Activated T-helper 1 cell treated with anti-CD3 and anti-CD28 coated beads, Interleukin-12 subunit alpha, Interleukin-12 subunit beta, Interleukin-2, Interleukin-4 antibody, amounts not matched to agents 30 ng/mL and 10 ng/mL and 1 ng/mL, durations not matched to agents 14 hours and 24 hours and 36 hours (primary cell): ENCODE measurements around the gene DGKQ. TPM values are rescaled to one million over a fixed set of nuclear protein-coding genes. Genes with fewer than 3 reads are reported as not detected.

Experiments
- DNase-seq: peaks from one replicate; pipeline ENCODE4 v3.0.0; 2021; ENCODE audit warnings: low spot score
- H3K27ac Mint-ChIP-seq: one replicate; pipeline ENCODE4 v1.8.0; 2021; ENCODE audit warnings: mild to moderate bottlenecking, mixed read lengths
- H3K27me3 Mint-ChIP-seq: one replicate; pipeline ENCODE4 v1.8.0; 2022; ENCODE audit warnings: mild to moderate bottlenecking, moderate library complexity, mixed read lengths; ENCODE audit not compliant: insufficient read depth
- H3K36me3 Mint-ChIP-seq: one replicate; pipeline ENCODE4 v1.8.0; 2021; ENCODE audit warnings: low read depth, mixed read lengths
- H3K4me1 Mint-ChIP-seq: one replicate; pipeline ENCODE4 v1.8.0; 2021; ENCODE audit warnings: low read depth, mixed read lengths
- H3K4me3 Mint-ChIP-seq: one replicate; pipeline ENCODE4 v1.8.0; 2021; ENCODE audit warnings: mild to moderate bottlenecking, moderate library complexity, mixed read lengths
- H3K9me3 Mint-ChIP-seq: one replicate; pipeline ENCODE4 v1.8.0; 2021; ENCODE audit warnings: mixed read lengths
- intact Hi-C: fragments of 100-400 bp; cut with micrococcal nuclease; formaldehyde crosslinking; loops from one replicate; pipeline ENCODE4 v1.15.1; 2024
- total RNA-seq: library from RNA; stranded (reverse); gene quantifications from 2 replicates; pipeline ENCODE4 v1.2.3, GENCODE V29; 2022

The DGKQ gene
- total RNA-seq, 1 donor from 2014 or later: 17.8 TPM

DNA sequence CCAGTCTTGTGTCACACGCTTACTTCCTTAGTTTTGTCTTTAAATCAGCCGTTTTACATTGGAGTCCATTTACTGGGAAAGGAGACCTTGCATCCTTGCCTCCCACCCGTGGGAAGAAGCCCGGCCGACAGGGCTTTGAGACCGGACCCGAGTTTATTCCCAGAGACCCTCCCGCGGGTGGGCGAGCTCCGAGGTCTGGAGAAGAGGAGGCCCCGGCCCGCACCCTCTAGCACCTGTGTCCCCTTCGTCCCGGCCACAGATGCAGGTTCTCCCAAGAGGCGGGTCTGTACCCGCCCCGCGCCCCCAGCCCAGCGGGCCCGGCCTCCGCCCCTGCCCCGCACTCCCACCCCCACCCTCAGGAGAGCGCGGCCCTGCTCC is 23.6 kb upstream of the DGKQ start:
- intact Hi-C loops: no loop called here
- Mint-ChIP-seq H3K9me3 (no peaks in the 10 kb centered on the region), H3K4me3 (no peak overlapping the region), H3K4me1 (no peaks in the 10 kb centered on the region), H3K27ac (no peak overlapping the region), H3K27me3 (peaks cover 34% of the 10 kb centered on the region), H3K36me3 (no peaks in the 10 kb centered on the region)
- DNase-seq: no peak

DNA sequence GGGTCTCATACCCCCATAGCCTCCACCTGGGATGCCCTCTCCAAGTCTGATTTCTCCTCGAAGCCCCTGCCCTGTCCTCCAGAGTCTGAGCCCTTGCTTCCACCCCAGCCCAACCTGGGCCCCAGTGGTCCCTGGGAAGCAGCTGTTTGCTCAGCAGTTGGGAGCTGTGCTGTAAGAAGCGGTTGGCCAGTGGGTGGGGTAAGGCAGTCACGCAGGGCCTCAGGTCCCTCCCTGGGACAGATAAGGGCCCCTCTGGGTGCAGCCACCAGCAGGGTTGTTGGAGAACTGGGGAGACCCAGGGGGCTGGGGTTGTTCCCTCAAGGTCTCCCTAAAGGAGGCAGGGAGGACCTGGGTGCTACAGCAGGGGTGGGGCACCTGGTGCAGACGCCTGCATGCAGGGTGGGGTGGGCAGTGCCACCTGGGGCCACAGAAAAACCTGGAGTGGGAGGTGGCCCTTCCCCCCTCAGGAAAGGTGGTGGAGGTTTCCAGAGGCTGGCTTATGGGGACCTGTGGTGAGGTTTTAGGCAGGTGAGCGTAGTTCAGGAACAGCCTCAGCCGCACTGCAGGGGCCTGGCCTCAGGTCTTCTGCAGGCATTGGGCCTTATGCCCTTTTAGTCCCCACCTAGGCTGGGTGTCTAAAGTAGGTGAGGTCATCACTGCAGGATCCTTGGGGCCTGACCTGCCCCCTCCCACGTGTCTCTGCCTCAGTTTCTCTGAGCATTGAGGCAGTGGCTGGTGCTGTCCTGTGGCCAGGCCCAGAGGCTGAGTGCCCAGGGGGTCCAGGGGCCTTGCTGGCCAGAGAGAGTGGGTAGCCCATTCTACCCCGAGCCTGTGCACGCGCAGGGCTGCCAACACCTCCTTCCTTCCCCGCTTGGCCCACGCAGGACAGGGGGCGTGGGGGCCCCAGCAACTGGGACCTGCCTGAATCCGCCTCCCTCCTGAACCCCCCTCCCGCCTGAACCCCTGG is 22.9 kb upstream of the DGKQ start:
- no peak overlapping the region for H3K27ac Mint-ChIP-seq
- intact Hi-C loops: no loop called here
- H3K27me3 Mint-ChIP-seq: peaks cover 34% of the 10 kb centered on the region
- no peak for DNase-seq
- no peak overlapping the region for H3K4me3 Mint-ChIP-seq
- no peaks in the 10 kb centered on the region for H3K4me1 Mint-ChIP-seq
- H3K36me3 Mint-ChIP-seq: no peaks in the 10 kb centered on the region
- H3K9me3 Mint-ChIP-seq: no peaks in the 10 kb centered on the region

DNA sequence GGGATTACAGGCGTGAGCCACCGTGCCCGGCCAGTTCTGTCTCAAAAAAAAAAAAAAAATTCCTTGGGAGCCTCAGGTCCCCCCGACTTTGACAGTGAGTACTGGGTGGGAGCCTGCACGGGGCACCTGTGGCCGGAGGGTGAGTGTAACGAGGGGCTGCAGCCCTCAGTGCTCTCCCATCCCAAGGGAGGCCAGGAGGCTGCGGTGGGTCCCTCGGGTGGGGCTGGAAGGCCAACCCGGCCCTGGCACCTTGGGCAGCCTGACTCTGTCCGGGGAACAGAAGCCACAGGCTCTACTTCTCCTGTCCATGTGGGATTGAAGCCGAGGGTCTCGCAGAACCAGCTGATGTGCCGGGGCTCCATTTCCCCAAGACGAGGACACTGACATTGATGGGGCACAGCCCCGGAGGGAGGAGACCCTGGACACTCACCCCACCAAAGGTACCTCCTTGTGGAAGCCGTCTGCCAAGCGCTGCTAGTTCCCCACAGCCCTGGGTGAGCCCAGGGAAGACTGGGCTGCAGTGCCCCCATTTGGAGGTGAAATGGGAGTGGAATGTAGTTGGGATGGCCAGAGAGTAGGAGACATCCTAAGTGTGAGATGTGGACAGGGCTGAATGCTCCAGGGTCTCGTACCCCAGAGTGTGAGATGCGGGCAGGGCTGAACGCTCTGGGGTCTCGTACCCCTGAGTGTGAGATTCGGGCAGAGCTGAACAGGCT is 22.1 kb upstream of the DGKQ start:
- intact Hi-C loops: no loop called here
- no peaks in the 10 kb centered on the region for H3K9me3 Mint-ChIP-seq
- DNase-seq: no peak
- no peak overlapping the region for H3K4me3 Mint-ChIP-seq
- peaks cover 32% of the 10 kb centered on the region for H3K27me3 Mint-ChIP-seq
- H3K27ac Mint-ChIP-seq: no peak overlapping the region
- H3K36me3 Mint-ChIP-seq: no peaks in the 10 kb centered on the region
- no peaks in the 10 kb centered on the region for H3K4me1 Mint-ChIP-seq

DNA sequence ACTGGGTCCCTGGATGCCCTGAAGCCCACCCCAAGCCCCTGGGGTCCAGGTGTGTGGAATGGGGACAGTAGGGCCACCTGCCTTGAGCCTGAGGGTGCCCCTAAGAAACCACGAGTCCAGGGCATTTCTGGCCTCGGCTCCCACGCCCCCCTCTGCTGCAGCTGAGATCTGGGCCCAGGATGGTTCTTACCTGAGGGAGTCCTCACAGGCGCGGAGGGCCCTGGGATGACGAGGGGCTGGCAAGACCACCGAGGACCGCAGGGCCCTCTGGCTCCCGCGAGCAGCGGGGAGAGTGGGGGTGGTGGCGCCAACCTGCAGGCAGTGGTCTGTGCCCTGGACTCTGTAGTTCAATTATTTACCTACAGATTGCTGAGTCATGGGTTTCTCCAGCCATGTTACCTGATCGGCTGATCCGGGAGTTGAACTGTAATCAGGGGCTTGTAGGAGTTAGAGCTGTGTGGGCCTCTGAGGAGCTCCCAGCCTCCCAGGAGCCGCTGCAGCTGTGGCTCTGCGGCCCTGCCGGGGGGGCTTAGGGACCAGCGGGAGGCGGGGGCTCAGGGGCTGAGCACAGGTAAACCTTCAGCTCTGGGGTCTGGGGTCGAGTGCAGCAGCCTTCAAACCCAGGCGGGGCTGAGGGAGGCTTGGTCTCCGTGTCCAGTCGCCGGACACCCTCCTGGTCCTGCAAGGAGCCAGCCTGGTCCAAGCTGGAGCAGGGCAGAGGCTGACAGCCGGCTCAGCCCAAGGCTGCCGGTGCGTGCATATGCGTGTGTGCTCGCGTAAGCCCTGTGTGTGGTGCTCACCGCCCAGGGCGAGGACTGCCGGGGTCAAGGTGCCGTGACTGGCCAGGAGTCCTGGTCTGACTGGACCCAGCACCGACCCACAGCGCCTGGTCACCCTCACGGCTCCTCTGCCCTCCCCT is 20.0 kb upstream of the DGKQ start, which contains the start of gene SLC26A1:
SLC26A1 (minus strand) TSS at position 294 of the 919 bp plus-strand sequence. CDS start 1,701 bp downstream, outside the sequence.
- Mint-ChIP-seq H3K4me1 (no peaks in the 10 kb centered on the region), H3K27me3 (peaks cover 21% of the 10 kb centered on the region), H3K4me3 (no peak within 1 kb of the TSS), H3K27ac (no peak within 1 kb of the TSS), H3K36me3 (no peaks in the 10 kb centered on the region), H3K9me3 (no peaks in the 10 kb centered on the region)
- intact Hi-C loops: no loop called here
- no peak for DNase-seq

DNA sequence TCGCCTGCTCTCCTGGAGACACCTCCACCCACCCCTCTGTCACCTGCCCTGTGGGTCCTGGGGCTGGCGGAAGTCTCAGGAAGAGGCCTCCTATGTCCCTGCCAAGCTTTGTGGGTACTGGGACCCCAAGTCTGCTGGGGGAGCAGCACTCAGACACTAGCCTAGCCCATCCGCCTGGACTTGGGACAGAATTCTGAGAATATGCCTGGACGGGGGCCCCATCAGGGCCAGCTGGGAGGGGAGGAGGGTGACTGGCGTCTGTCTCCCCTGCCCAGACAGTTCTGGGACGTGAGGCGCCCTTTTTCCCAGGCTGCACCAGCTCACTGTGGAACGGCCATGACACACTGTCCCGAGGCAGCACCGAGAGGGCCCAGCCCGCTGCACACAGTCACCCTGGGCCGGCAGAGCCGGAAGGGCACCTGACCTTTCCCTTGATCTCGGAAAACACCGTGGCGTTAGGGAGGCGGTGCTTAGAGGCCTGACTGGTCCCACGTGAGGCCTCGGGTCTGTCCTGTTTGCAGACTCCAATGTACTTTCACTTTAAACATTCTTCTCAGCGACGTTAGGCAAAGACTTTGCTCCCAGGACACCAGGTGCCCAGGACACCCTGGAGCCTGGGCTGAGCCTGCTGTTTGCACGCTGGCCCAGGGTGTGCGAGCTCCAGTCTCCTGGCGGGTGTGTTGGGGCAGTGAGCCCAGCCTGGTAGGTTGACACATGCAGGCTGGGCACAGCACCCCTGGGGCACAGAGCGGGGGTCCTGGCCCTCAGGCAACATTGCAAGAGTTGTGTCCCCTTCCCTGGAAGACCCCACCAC is 19.1 kb upstream of the DGKQ start:
- Mint-ChIP-seq H3K9me3 (no peaks in the 10 kb centered on the region), H3K4me3 (no peak overlapping the region), H3K36me3 (no peaks in the 10 kb centered on the region), H3K4me1 (no peaks in the 10 kb centered on the region), H3K27ac (no peak overlapping the region), H3K27me3 (peaks cover 14% of the 10 kb centered on the region)
- intact Hi-C loops: no loop called here
- DNase-seq: no peak

- Mint-ChIP-seq H3K4me3 (no peak overlapping the region), H3K36me3 (no peaks in the 10 kb centered on the region), H3K27me3 (peaks cover 11% of the 10 kb centered on the region), H3K27ac (no peak overlapping the region), H3K9me3 (no peaks in the 10 kb centered on the region), H3K4me1 (no peaks in the 10 kb centered on the region)
- no peak for DNase-seq
- intact Hi-C loops: no loop called here
These were observed 18.3 kb upstream of the DGKQ start for GRCh38 chr4:991451-992296.

DNA sequence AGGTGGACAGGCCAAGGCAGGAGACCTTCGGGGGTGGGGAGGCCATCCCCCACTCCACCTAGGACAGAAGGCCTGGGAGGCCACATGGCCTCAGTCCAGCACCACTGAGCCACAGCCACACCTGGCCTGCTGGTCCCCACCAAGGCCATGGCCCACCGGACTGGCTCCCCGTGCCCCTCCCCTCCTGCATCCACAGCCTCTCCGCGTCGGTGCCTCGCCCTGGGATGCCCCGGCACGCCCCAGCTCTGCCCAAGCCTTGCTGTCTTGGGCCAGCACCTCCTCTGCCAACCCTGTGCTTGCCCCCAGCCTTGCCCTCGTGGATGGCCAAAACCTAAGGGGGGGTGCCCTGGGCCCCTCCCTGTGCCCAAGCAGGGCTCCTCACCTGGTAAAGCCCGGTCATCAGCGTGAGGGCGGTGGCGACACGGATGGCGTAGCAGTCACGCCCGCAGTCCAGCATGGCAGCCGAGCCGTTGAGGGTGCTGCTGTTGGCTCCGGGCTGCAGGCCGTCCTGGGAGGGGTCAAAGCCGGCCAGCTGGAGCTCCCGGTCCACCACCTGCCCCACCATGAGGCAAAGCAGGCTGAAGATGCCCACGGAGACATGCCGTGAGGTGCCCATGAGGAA is 17.5 kb upstream of the DGKQ start:
- Mint-ChIP-seq H3K27me3 (peaks cover 3% of the 10 kb centered on the region), H3K4me3 (no peak overlapping the region), H3K9me3 (no peaks in the 10 kb centered on the region), H3K36me3 (no peaks in the 10 kb centered on the region), H3K4me1 (peaks cover 8% of the 10 kb centered on the region), H3K27ac (no peak overlapping the region)
- intact Hi-C loops: no loop called here
- DNase-seq: no peak

DNA sequence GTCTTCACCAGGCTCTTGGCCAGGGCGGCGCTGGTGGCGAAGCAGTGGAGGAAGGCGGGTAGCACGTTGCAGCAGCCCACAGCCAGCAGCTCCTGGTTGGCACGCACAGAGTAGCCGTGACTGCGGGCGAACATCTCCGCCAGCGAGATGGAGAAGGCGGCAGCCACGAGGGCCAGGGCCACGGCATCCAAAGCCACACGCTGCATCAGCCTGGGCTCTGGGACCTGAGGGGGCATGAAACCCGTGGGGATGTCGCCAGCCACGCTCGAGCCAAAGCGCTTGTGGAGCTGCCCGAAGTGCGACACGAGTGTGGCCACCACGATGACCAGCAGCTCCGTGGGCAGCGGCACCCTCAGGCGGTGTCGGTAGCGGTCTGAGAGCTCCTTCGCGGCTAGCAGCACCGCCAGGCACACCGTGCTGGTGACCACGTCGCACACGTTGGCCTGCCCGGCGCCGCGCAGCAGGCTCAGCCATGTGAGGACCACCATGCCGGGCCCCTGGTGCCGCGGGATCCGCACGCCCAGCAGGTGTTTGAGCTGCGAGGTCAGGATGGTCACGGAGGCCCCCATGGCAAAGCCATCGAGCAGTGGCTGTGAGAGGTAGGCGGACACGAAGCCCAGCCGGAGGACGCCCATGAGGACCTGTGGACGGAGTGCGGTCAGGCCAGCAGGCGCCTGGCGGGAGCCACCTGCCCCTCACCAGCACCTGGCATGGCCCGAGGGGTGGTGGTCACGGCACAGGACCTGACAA is 16.5 kb upstream of the DGKQ start:
- H3K27ac Mint-ChIP-seq: no peak overlapping the region
- intact Hi-C loops: loop anchor here (5.0 to 10.0 kb wide), 2 partner anchors 388 to 745 kb away; no protein-coding TSS in a partner anchor
- H3K4me1 Mint-ChIP-seq: peaks cover 15% of the 10 kb centered on the region
- DNase-seq: no peak
- H3K36me3 Mint-ChIP-seq: no peaks in the 10 kb centered on the region
- H3K4me3 Mint-ChIP-seq: no peak overlapping the region
- H3K9me3 Mint-ChIP-seq: no peaks in the 10 kb centered on the region
- H3K27me3 Mint-ChIP-seq: no peaks in the 10 kb centered on the region

- intact Hi-C loops: loop anchor here (5.0 to 10.0 kb wide), 2 partner anchors 387 to 744 kb away; no protein-coding TSS in a partner anchor
- DNase-seq: no peak
- Mint-ChIP-seq H3K9me3 (no peaks in the 10 kb centered on the region), H3K36me3 (no peaks in the 10 kb centered on the region), H3K27me3 (no peaks in the 10 kb centered on the region), H3K4me1 (peaks cover 17% of the 10 kb centered on the region), H3K4me3 (no peak overlapping the region), H3K27ac (no peak overlapping the region)
These were observed 15.7 kb upstream of the DGKQ start for GRCh38 chr4:988726-989721.
